ENCODE data around the gene TBC1D24. TPM values are rescaled to one million over a fixed set of nuclear protein-coding genes. Genes with fewer than 3 reads are reported as not detected.
"Not testable (repeated sequence)": the region's sequence is repeated elsewhere in the genome, so short reads cannot be mapped to it uniquely, and the experiment has no call there.

TBC1D24 gene
- total and polyA plus RNA-seq, 2 donors (not counting 1 experiment from before 2014, with no cell fraction given): 7.1 to 9.4 TPM

DNA sequence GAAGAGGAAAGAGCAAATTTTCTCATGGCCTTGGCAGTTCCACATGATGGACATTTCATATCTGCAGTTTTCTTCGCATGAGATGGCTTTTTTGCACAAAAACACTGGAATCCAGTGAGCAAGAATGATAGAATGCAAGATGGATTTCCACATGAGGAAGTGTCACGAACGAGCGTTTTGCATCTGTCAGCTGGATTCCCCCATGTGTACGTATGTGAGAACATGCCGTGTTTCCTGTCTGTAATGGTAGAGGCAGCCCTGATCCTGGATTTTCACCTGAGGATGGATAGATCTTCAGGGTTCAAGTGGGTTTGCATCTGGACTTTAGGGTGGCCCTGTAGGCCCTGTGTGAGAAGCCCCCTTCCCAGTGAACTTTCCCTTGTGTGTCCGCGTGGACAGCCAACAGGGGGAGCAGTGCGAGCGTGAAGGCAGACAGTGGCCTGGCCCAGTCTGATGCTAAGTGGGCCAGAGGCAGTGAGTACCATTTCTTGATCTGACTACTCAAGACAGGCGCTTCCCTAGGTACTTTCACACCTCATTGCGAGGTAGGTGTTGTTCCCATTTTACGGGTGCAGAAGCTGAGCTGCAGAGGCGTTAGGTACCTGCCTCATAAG is 65.0 kb downstream of the TBC1D24 start:
- H3K27me3 Mint-ChIP-seq: not testable (repeated sequence)
- peaks cover 43% of the 10 kb centered on the region for H3K79me2 ChIP-seq (ENCODE audit: control insufficient read depth, insufficient read depth, low read length)
- peak overlapping the region; percentile 55 for H3K4me2 ChIP-seq (replicated peaks; ENCODE audit: low read depth, low read length, poor library complexity, severe bottlenecking)

DNA sequence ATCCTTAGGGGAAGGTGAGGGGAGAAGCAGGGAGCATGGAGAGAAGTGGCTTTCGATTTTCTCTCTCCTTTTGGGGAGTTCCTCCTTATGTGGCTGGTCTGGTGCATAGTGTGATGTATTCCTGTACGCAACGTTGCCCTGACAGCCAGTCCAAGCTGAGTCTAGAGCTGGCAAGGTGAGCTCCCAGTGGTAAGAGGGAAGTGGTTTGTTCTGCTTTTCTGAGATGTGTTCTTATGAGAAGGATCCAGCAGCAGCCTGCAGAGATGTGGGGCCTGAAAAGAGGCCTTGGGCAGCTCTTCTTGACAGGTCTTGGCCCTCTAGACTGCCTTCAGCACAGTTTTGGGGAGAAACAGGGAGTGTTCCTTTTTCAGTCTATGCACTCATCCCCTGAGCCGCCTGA is 66.0 kb downstream of the TBC1D24 start:
- peaks cover 53% of the 10 kb centered on the region for H3K79me2 ChIP-seq (ENCODE audit: control insufficient read depth, insufficient read depth, low read length)
- H3K4me3 ChIP-seq (ENCODE audit: control extremely low read depth in 1 of 5, extremely low read depth in 1 of 5, insufficient read depth in 1 of 5, low read depth in 2 of 5, low read length in 4 of 5); H2AFZ ChIP-seq (ENCODE audit: insufficient read depth, low read depth, low read length, poor library complexity, severe bottlenecking); CTCF ChIA-PET; H3K36me3 ChIP-seq (replicated peaks in 1 of 2; ENCODE audit: control extremely low read depth in 1 of 2, control insufficient read depth in 1 of 2, extremely low read depth in 1 of 2, insufficient read depth in 2 of 2, low read length in 1 of 2); intact Hi-C loops (cut with micrococcal nuclease); H3K9ac ChIP-seq (ENCODE audit: low read length); H3K27me3 ChIP-seq (replicated peaks in 1 of 4; ENCODE audit: control extremely low read depth in 1 of 4, control insufficient read depth in 3 of 4, insufficient read depth in 4 of 4, low read length in 3 of 4); H3K27me3 Mint-ChIP-seq; H3K9me3 ChIP-seq (ENCODE audit: control extremely low read depth in 1 of 3, control insufficient read depth in 2 of 3, insufficient read depth in 1 of 3, low read length in 2 of 3); H3K9me3 Mint-ChIP-seq (ENCODE audit: insufficient read depth): not testable (repeated sequence)
- DNase-seq (peak; percentile 77), ATAC-seq (ENCODE audit: low read depth) (peak; percentile 20)
- POLR2A ChIA-PET: interaction anchor here (1.2 kb wide), 1 partner anchor 20 kb away, joined by 5 read pairs; no protein-coding TSS in a partner anchor
- peak overlapping the region; percentile 15 for H3K4me2 ChIP-seq (replicated peaks; ENCODE audit: low read depth, low read length, poor library complexity, severe bottlenecking)
- peak overlapping the region; percentile 71 to 87 for H3K27ac ChIP-seq (ENCODE audit: low read length in 2 of 2)
- Mint-ChIP-seq H3K4me3 (peak overlapping the region; percentile 81), H3K4me1 (peaks cover 40% of the 10 kb centered on the region), H3K27ac (peak overlapping the region; percentile 91)
- peaks cover 33 to 39% of the 10 kb centered on the region in 2 donors for H3K4me1 ChIP-seq (ENCODE audit: control insufficient read depth in 2 of 2, insufficient read depth in 2 of 2, low read length in 2 of 2)
- H4K20me1 ChIP-seq (ENCODE audit: control insufficient read depth, insufficient read depth, low read length, poor library complexity, severe bottlenecking): peaks cover 52% of the 10 kb centered on the region
- WGBS (ENCODE audit: insufficient coverage): 24% methylated on average over 3 of the region's 4 CpGs

More for the DNA sequence above, 65.0 kb downstream of the TBC1D24 start:
- POLR2A ChIA-PET; H3K36me3 ChIP-seq (replicated peaks in 1 of 2; ENCODE audit: control extremely low read depth in 1 of 2, control insufficient read depth in 1 of 2, extremely low read depth in 1 of 2, insufficient read depth in 2 of 2, low read length in 1 of 2); H3K9ac ChIP-seq (ENCODE audit: low read length); ATAC-seq (ENCODE audit: low read depth); H3K9me3 ChIP-seq (ENCODE audit: control extremely low read depth in 1 of 3, control insufficient read depth in 2 of 3, insufficient read depth in 1 of 3, low read length in 2 of 3); intact Hi-C loops (cut with micrococcal nuclease); H3K4me3 ChIP-seq (ENCODE audit: control extremely low read depth in 1 of 5, extremely low read depth in 1 of 5, insufficient read depth in 1 of 5, low read depth in 2 of 5, low read length in 4 of 5); H2AFZ ChIP-seq (ENCODE audit: insufficient read depth, low read depth, low read length, poor library complexity, severe bottlenecking); H3K27me3 ChIP-seq (replicated peaks in 1 of 4; ENCODE audit: control extremely low read depth in 1 of 4, control insufficient read depth in 3 of 4, insufficient read depth in 4 of 4, low read length in 3 of 4); H3K9me3 Mint-ChIP-seq (ENCODE audit: insufficient read depth); CTCF ChIA-PET: not testable (repeated sequence)
- Histone ChIP-seq H3K27ac (ENCODE audit: low read length in 2 of 2) (peak overlapping the region; percentile 71 to 87), H3K4me1 (ENCODE audit: control insufficient read depth in 2 of 2, insufficient read depth in 2 of 2, low read length in 2 of 2) (peaks cover 33 to 39% of the 10 kb centered on the region in 2 donors), H4K20me1 (ENCODE audit: control insufficient read depth, insufficient read depth, low read length, poor library complexity, severe bottlenecking) (peaks cover 43% of the 10 kb centered on the region)
- Mint-ChIP-seq H3K27ac (peak overlapping the region; percentile 72), H3K4me1 (peaks cover 39% of the 10 kb centered on the region), H3K4me3 (peak overlapping the region; percentile 68)
- WGBS (ENCODE audit: insufficient coverage): 33% methylated on average over 8 of the region's 14 CpGs
- TF ChIP-seq, protein P1, sequence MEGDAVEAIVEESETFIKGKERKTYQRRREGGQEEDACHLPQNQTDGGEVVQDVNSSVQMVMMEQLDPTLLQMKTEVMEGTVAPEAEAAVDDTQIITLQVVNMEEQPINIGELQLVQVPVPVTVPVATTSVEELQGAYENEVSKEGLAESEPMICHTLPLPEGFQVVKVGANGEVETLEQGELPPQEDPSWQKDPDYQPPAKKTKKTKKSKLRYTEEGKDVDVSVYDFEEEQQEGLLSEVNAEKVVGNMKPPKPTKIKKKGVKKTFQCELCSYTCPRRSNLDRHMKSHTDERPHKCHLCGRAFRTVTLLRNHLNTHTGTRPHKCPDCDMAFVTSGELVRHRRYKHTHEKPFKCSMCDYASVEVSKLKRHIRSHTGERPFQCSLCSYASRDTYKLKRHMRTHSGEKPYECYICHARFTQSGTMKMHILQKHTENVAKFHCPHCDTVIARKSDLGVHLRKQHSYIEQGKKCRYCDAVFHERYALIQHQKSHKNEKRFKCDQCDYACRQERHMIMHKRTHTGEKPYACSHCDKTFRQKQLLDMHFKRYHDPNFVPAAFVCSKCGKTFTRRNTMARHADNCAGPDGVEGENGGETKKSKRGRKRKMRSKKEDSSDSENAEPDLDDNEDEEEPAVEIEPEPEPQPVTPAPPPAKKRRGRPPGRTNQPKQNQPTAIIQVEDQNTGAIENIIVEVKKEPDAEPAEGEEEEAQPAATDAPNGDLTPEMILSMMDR (IDR thresholded peaks at IDR 0.05): peak; percentile 44
- DNase-seq: peak; percentile 62

DNA sequence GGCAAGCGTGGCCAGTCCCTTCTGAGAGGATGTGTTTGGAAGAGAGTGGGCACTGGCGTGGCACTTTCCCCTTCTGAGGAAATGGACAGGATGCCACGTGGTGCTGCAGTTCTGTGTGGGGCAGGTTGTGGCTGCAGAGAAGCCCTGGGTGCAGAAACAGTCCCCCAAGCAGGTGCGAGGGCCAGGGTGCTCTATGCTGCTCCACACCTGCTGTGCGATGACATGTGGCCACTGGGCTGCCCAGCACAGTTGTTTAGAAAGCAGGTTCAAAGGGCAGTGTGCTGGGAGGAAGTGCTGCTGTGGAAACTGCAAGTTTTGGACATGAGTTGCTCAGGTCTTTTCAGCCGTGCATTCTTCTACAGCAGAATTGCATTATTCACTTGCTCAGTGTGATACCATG is 66.5 kb downstream of the TBC1D24 start:
- Mint-ChIP-seq H3K4me3 (peak overlapping the region; percentile 81), H3K4me1 (peaks cover 40% of the 10 kb centered on the region), H3K27ac (peak overlapping the region; percentile 91)
- H3K9me3 Mint-ChIP-seq (ENCODE audit: insufficient read depth); ATAC-seq (ENCODE audit: low read depth); H3K9ac ChIP-seq (ENCODE audit: low read length); H3K9me3 ChIP-seq (ENCODE audit: control extremely low read depth in 1 of 3, control insufficient read depth in 2 of 3, insufficient read depth in 1 of 3, low read length in 2 of 3); H2AFZ ChIP-seq (ENCODE audit: insufficient read depth, low read depth, low read length, poor library complexity, severe bottlenecking); H3K4me3 ChIP-seq (ENCODE audit: control extremely low read depth in 1 of 5, extremely low read depth in 1 of 5, insufficient read depth in 1 of 5, low read depth in 2 of 5, low read length in 4 of 5); H3K36me3 ChIP-seq (replicated peaks in 1 of 2; ENCODE audit: control extremely low read depth in 1 of 2, control insufficient read depth in 1 of 2, extremely low read depth in 1 of 2, insufficient read depth in 2 of 2, low read length in 1 of 2); intact Hi-C loops (cut with micrococcal nuclease); H3K27me3 ChIP-seq (replicated peaks in 1 of 4; ENCODE audit: control extremely low read depth in 1 of 4, control insufficient read depth in 3 of 4, insufficient read depth in 4 of 4, low read length in 3 of 4); CTCF ChIA-PET; H3K27me3 Mint-ChIP-seq; DNase-seq: not testable (repeated sequence)
- WGBS (ENCODE audit: insufficient coverage): 85% methylated on average over 2 of the region's 6 CpGs
- Histone ChIP-seq H3K4me2 (replicated peaks; ENCODE audit: low read depth, low read length, poor library complexity, severe bottlenecking) (peak overlapping the region; percentile 15), H4K20me1 (ENCODE audit: control insufficient read depth, insufficient read depth, low read length, poor library complexity, severe bottlenecking) (peaks cover 57% of the 10 kb centered on the region), H3K27ac (ENCODE audit: low read length in 2 of 2) (peak overlapping the region; percentile 18 to 39), H3K4me1 (ENCODE audit: control insufficient read depth in 2 of 2, insufficient read depth in 2 of 2, low read length in 2 of 2) (peaks cover 33 to 39% of the 10 kb centered on the region in 2 donors), H3K79me2 (ENCODE audit: control insufficient read depth, insufficient read depth, low read length) (peaks cover 54% of the 10 kb centered on the region)
- POLR2A ChIA-PET: interaction anchor here (1.2 kb wide), 1 partner anchor 21 kb away, joined by 5 read pairs; no protein-coding TSS in a partner anchor

Measured in B cell (primary cell).